Right lung (tissue), 5 donors: ENCODE results near the gene SLCO3A1. TPM values are rescaled to one million over a fixed set of nuclear protein-coding genes. Genes with fewer than 3 reads are reported as not detected.

Experiments used
- DNase-seq, 2 donors: peaks; one replicate each; pipeline ENCODE4 v3.0.0-alpha.2; 2013
- polyA plus RNA-seq, 5 donors: library from polyadenylated mRNA; unstranded; fragments of 120-200 nt; gene quantifications; one replicate each; pipeline versions ENCODE4 v1.2.1 to v1.2.3, GENCODE V29; 2013; ENCODE audit warnings: inconsistent platforms in 1 of 5, low replicate concordance in 1 of 5; ENCODE audit not compliant: insufficient read length in 5 of 5, insufficient read depth in 1 of 5

Gene SLCO3A1
- polyA plus RNA-seq, 5 donors, result 9.1 to 16.4 (median 9.8) TPM

GRCh38 chr15:91909574-91909973 is 56.1 kb downstream of the SLCO3A1 start:
- no peak for DNase-seq

GRCh38 chr15:91911844-91912243 is 58.3 kb downstream of the SLCO3A1 start:
- DNase-seq, result no peak

- no peak for DNase-seq
Observed at GRCh38 chr15:91912336-91912735, 58.8 kb downstream of the SLCO3A1 start.

GRCh38 chr15:91913560-91913959 is 60.1 kb downstream of the SLCO3A1 start:
- no peak for DNase-seq

GRCh38 chr15:91915576-91915975 is 62.1 kb downstream of the SLCO3A1 start:
- no peak for DNase-seq

- DNase-seq, result no peak
Observed at GRCh38 chr15:91916051-91916450, 62.5 kb downstream of the SLCO3A1 start.

GRCh38 chr15:91917686-91918360 is 64.3 kb downstream of the SLCO3A1 start:
- no peak for DNase-seq

- DNase-seq, result no peak
Observed at GRCh38 chr15:91919014-91919534, 65.6 kb downstream of the SLCO3A1 start.

- no peak for DNase-seq
Observed at GRCh38 chr15:91921188-91921842, 67.8 kb downstream of the SLCO3A1 start.

- DNase-seq, result no peak
Observed at GRCh38 chr15:91921843-91922198, 68.3 kb downstream of the SLCO3A1 start.

GRCh38 chr15:91922646-91923547 is 69.4 kb downstream of the SLCO3A1 start:
- DNase-seq, result no peak

- DNase-seq, result no peak
Observed at GRCh38 chr15:91924183-91924582, 70.7 kb downstream of the SLCO3A1 start.

- no peak for DNase-seq
Observed at GRCh38 chr15:91924837-91925495, 71.5 kb downstream of the SLCO3A1 start.

GRCh38 chr15:91925794-91926193 is 72.3 kb downstream of the SLCO3A1 start:
- DNase-seq, result no peak

- DNase-seq, result no peak
Observed at GRCh38 chr15:91926908-91927270, 73.4 kb downstream of the SLCO3A1 start.

- no peak for DNase-seq
Observed at GRCh38 chr15:91927585-91927984, 74.1 kb downstream of the SLCO3A1 start.

GRCh38 chr15:91928675-91929074 is 75.2 kb downstream of the SLCO3A1 start:
- DNase-seq, result no peak

GRCh38 chr15:91929509-91929908 is 76.0 kb downstream of the SLCO3A1 start:
- no peak for DNase-seq

- DNase-seq, result no peak
Observed at GRCh38 chr15:91930092-91930491, 76.6 kb downstream of the SLCO3A1 start.

- DNase-seq, result no peak
Observed at GRCh38 chr15:91936182-91936775, 82.8 kb downstream of the SLCO3A1 start.

GRCh38 chr15:91936927-91937326 is 83.4 kb downstream of the SLCO3A1 start:
- DNase-seq, result no peak

- DNase-seq, result no peak
Observed at GRCh38 chr15:91938136-91938535, 84.6 kb downstream of the SLCO3A1 start.
